Anterior cingulate cortex (tissue), 58 donors: Measurements from ENCODE around the gene RNF133.

Experiments used
- DNase-seq, 58 donors: peaks; one replicate each; lab custom pipeline; 2025; lab: John Stamatoyannopoulos, UW

The RNF133 gene, protein sequence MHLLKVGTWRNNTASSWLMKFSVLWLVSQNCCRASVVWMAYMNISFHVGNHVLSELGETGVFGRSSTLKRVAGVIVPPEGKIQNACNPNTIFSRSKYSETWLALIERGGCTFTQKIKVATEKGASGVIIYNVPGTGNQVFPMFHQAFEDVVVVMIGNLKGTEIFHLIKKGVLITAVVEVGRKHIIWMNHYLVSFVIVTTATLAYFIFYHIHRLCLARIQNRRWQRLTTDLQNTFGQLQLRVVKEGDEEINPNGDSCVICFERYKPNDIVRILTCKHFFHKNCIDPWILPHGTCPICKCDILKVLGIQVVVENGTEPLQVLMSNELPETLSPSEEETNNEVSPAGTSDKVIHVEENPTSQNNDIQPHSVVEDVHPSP

DNA sequence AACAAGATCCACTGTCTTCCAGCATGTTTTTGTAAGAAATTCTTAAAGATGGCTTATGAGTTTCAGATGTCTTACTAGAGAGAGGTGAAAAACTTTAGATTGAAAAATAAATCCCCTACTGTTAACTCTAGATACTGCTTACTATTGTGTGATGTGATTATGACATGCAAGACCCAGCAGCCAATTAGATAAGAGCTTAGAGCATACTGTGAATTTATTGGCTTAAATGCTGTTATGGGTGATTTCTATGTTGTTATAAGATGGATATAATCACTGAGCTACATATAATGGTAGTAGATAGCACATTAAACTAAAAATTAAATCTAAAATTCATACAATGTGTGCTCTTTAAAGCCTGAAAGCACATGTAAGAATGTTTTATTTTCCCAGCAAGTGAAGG is at the start of gene RNF133:
Gene RNF133, minus strand, starts transcription at position 101 of the 400 bp plus-strand sequence. CDS start 199 bp downstream, outside the sequence.
- DNase-seq, result no peak

DNA sequence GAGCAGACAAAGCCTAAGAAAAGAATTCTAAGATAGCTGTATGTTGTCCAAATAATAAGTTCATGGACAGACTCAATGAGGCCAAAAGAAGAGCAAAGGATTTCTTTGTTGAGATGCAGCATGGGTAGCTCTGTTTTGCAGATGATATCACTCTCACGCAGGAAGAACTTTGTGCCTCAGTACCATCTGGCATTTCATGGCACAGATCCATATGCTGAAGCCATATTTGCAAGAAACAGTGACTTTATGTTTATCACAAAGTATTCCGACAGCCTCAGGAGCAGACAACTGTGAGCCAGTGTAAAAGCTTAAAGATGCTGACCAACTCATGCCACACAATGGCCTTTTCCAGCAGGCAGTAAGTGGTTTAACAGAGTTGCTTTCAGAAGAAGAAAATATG is 49.3 kb upstream of the RNF133 start:
- peak in 10 of 58 donors; percentile 1 to 26 (median 6) for DNase-seq

DNA sequence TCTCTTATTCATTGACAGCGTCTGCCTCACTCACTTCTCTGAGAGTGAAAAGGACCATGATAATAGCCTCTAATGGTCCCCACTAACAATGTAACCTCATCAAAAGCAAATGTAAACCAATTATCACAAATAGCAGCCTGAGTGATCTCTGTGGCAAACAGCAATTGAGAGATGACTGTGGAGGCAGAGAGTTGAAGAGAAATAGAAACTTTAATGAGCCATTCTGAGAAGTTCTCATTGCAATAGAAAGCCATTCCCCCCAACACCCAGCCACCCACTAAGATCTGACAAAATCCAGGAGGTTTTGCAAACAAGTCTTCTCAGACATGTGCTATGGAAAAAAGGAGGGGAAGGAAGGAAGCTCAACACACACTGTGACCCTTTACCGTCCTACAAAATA is 48.0 kb upstream of the RNF133 start:
- DNase-seq, result no peak

DNA sequence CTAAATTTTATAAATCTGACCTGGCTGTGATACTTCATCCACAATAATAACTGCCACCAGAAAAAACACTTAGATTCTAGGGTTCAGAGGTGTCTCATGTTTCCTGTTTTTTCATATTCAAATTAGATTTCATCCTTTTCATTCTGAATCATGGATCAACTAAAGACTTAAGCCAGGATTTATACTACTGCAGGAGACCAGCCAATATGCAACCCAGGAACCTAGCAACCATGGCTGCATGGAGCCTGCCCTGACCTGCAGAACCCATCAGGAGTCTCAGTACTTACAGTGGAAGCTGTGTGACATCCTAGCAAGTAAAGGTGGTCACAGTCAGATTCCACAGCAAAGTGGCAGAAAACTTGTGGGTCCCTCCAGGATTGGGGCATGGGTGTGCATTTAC is 44.3 kb upstream of the RNF133 start:
- no peak for DNase-seq

DNA sequence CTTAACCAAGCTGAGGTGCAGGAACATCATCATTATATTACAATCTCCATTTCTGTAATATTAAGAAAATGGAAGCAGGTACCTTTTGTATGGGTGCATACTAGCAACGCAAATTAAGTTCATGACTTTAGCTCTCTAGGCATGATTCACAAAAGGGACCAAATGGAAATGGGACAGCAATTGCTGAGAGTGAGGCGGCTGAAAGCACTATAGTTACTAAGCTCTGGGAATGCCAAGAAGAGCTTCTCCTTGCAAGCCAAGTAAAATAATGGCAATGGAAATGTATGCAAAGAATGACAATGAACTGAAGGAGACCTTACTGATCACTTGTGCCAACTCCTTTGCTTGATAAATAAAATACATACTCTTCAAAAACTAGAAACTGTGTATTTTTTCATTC is 40.0 kb upstream of the RNF133 start:
- DNase-seq, result no peak

DNA sequence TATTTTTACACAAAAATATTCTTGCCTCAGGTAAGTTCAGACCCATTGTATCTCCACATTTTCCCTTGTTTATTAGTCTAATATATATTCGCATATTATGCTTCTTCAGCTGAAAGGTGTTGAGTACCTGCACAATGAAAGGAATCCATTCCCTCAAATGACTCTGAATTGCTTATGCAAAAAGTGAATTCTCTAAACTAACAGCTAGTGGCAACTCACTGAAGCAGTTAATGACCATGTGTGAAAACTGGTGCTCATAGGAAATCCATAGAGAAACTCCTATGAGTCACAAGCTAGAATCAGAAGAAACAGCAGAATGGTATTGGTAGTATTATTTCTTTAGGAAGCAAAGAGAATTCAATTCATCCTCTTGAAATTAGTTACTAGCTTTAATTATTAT is 37.3 kb upstream of the RNF133 start:
- no peak for DNase-seq

DNA sequence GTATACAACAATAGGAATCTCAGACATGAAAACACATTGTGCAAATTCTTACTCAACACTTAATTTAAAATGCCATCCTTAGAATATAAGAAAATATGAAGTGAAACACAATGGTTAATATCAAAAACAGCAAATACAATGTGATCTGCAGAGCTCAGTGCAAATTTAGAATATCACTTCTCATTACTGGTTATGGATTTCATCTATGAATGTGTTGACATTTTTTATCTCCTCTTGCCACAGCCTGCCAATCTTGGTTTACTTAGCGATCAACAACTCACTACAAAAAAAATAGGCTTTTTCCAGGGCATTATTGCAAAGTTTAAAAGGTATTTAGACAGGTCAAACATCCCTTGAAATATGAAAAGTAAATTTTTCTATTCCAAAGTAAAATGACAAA is 28.8 kb upstream of the RNF133 start:
- no peak for DNase-seq

DNA sequence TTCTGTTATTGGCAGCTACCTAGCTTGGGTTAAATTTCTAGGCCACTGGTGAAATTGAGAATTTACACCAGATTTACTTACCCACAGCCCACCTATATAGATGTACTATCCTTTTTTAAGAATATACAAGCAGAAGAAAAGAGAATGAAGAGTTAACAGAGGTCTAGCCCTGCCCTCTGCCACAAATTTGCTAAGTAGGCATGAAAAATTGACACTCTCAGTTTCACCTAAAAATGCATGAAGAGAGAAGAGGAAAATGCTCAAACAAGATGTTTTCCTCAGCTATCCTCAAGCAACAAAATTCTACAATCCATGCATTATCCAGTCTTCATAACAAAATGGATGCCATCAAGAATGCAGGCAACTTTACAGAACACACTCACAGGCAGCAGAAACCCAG is 28.4 kb upstream of the RNF133 start:
- no peak for DNase-seq

DNA sequence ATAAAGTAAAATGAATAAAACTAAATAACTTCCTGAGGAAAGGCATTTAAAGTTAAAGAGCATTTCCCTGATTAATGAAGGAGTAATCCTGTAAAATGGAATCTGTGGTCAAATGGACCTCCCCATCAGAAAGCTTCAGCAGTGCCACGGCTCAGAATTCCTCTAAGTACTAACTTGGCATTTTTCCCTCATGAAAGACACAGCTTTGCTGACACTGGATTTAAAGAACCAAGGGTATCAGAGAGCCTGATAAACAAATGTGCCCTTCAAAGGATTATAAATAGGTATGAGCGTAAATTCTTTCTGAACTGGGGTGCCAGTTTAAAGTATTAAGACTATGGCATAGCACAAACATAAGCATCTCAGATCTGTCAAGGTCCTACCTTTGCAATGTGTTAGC is 28.0 kb upstream of the RNF133 start:
- no peak for DNase-seq

DNA sequence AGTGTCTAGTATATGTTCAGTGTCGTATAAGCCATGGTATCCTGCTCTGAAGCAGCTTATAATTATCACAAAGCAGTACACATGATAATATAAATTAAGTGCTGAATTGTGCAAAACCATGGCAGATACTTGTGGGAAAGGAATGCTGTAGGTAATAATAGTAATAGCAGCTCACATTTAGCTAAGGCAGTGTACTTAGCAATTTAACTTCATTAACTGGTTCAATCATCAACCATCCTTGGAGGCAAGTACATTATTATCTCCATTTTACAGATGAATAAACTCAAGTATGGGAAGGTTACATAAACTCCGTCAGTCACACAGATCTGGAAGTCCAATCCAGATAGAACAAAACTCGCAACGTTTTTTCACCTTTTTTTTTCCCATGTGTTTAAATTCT is 25.4 kb upstream of the RNF133 start:
- no peak for DNase-seq

DNA sequence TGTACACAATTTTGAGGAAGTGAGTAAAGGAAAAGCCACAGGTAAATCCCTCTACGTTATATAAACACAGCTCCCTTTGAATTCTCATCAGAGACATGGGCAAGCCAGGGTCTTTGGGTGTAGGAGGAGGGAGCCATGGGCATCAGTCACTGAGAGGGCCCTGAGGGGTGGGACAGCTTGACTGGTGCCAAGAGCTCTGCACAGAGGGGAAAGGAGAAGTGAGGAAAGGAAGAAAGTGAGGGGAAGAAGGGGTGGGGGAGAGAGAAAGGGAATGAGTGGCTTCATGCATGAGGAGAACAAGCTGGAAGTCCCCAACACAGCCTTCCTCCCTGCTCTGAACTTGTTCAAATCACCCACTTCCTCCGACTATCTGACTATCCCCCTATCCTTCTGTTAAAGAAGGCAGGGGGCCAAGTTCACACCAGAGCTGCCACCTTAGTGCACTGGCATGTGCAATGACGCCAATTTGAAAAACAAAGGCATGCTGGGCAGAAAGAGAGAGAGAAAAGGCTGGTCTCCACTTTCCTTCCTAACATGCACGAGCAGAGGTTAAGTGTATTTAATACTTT is 20.2 kb upstream of the RNF133 start:
- no peak for DNase-seq

DNA sequence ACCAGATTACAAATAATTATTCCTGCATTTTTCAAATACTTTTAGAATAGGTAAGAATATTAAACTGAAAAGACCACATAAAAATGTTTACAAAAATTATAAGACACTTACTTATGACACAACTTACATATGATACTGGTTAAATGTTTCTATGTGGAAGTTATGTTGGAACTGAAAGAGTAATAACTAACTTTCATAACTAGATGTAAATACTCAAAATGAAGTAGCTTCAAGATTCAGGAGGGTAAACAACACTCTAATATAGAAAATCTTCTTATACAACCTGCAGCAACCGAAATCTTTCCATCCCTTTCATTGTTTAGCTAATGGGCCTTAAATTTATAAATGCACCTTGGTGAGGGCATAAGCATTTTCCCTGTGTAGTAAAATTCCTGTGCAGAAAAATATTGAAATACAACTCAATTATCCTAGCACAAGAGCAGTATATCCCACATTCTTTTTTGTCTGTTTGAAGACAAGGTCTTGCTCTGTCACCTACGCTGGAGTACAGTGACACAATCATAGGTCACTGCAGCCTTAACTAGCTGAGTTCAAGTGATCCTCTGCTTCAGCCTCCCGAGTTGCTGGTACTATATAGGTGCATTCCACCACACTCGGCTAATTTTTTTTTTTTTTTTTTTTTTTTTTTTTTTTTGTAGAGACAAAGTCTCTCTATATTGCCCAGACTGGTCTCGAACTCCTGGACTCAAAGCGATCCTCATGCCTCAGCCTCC is 18.6 kb upstream of the RNF133 start:
- no peak for DNase-seq

DNA sequence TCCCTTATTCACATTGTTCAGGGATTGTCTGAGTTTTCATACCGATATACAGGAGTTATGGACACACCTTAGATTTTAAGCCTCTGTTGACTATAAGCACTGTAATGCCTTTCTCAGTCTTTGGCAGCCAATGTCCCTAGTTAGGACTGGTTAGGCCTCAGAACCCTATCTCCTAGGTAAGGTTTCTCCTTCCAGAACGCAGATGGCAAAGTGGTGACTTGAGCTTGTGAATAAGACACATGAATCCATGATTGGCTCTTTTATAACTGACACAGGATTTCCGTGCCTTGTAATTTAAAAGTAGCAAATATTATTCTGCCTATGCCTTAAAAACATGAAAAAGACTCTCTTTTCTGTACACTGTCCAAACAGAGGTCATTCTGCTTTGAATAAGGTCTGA is 16.3 kb upstream of the RNF133 start:
- DNase-seq, result no peak

DNA sequence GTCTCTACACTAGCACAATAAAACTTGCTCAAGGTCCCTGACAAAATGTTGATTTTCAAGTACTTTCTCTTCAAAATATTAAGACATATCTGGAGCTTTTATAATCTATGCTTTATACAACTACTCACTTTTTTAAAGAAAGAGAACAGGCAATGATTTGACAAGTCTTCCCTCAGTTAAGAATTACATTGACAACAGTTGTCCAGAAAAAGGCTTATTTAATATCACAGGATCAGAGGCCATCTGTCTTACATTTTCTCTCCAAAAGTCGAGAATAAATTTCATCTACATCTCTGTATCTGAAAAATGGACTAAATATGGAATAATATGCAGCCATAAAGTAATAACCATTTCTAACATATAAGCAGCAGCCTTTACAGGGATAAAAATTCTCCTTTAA is 12.0 kb upstream of the RNF133 start:
- no peak for DNase-seq

DNA sequence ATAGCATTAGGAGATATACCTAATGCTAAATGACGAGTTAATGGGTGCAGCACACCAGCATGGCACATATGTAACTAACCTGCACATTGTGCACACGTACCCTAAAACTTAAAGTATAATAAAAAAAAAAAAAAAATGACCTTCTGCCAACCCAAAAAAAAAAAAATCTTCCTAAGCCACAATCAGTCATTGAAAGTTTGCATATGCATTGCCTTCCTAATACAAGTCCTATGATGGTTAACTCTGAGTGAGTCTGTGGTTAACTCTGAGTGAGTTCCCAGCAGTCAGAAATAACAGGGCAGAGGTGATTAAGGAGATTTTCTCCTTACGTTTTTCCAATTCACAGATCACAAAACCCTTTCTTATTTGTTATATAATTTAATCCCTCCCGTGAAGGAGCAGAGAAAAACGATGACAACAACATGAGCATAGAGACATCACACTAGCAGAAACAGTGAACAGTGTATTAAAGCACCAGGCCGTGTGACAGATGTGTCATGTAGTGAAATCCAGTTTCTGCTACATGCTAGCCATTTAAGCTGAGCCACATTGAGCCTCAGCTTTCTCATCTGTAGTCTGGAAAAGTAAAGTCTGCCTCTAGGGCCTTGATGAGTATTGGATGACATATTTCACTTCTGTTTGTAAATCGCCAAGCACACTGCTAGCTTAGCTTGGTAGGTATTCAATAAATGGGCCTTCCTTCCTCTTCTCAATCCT is 11.2 kb upstream of the RNF133 start:
- no peak for DNase-seq

DNA sequence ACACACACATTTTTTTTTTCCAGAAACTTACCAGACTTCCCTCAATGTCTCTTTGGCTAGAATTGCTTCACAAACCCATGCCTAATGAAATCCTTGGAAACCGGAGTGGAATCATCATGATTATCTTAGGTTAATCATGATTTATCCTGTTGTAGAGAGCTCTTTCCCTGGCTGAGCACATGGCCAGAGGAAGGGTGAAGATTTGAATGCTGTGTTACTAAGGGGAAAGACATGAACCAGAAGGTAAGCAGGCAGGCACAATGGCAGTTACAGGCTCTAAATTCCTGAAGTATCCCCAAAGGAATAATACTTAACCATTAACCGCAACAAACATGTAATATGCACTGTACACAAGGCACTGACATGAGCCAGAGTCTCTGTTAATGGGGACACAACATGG is 7.9 kb upstream of the RNF133 start:
- DNase-seq, result no peak

DNA sequence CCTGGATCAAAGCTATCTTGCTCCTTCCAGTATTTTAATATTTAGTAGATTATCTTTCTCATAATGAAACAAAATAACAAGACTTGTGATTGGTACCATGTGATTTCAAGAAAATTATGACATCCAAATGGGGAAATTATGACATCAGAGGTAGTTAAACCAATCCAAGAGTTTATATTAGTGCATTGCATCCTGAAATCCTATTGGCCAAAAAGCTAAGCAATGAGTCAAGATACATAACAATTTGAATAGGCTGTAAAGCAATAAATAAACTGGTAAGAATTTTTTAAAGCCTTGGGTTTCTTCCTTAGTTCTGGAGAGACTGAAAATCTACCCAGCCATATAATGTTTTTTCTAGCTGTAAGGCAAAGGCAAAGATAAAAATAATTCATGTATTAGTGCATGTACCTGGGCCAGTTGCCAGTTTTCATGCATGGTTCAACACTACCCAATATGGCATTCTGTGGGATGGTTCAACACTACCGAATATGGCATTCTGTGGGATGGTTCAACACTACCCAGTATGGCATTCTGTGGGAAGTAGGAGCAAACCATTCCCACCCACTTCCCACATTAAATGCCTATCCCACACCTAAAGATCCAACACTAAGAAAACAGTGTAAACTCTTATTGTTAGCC is 4.1 kb upstream of the RNF133 start, which contains the start of gene RNF148:
Gene RNF148, minus strand, starts transcription at position 51 of the 639 bp plus-strand sequence. CDS start 172 bp downstream, outside the sequence.
- DNase-seq, result no peak

DNA sequence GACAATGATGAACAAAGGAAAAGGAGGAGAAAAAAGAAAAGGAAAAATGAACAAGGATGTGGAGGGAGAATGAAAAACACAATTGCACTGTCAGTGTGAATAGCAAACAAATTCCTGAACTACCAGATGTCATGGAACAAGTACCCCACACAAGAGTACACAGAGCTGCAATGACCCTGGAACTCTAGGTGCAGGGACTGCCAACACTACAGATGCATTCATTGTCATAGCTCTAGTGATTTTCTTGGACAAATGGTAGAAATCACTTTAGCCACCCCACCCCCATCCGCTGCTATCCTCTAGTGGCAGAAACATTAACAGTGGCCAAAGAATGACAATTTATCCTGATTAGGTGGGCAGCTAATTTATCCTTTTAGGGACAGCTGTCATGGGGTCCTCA is 3.1 kb downstream of the RNF133 start:
- no peak for DNase-seq

DNA sequence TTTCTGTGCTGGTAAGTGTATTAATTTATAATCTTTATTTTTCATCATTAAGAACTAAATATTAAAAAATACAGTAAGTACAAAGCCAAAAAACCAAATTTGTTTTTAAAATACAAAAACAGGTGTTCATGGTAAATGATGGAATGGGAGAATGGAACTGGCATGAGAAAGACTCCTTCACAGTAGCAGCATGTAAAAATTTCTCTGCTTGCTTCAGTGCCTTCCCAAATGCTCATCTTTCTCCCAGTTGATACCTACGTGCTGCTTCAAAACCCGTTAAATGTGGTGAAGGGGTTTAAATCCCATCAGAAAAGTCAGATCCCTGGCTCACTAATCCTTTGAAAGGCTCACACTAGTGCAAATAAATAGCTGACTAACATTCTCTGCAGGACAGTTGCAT is 4.2 kb downstream of the RNF133 start:
- no peak for DNase-seq

DNA sequence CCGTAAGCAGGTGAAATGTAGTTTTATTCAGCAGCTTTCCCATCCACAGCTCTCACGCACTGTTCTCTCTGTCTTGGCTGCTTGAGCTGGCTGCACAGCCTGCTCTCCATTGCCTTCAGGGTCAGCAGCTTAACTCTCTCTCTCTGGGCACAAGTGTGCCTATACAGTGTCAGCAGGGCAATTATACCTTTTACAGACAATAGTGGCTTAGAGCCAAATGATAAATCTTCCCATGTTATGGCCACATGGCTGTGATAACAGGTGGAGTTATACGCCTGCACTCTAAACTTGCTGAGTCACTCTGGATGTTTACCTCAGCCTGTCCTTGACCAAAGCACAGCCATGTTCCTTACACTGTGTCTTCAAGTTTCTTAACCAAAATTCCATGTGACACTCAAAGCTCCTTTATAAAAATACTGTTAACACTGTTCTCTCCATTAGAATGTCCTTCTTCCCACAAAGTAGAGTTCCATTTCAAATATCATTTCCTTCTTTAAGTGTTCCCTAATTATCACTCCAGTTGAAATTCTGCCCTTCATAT is 6.1 kb downstream of the RNF133 start:
- DNase-seq, result no peak
